Measurements from ENCODE around the gene EHD4.

EHD4 gene

DNA sequence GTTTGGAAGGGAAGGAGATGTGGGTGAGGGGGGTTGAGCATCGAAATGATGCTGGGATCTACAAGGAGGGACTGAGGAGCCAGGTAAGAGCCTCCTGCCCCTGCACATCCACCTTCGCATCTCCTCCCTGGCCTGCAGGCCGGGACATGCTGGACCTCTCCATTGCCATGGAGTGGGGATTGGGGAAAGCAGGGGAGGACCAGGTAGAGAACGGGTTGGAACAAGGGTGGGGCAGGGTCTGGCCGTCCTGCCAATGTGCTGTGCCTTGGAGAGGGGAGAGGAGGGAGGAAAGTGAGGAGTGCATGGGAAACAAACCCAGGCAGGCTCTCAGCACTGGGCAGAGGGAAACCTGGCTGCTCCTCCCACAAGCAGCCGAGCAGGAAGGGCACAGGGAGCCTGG is 123.2 kb downstream of the EHD4 start:
- H3K4me2 ChIP-seq (ENCODE audit: low read length) = no peak overlapping the region
- H3K4me1 ChIP-seq (ENCODE audit: insufficient read depth, low read length, severe bottlenecking) = no peaks in the 10 kb centered on the region
- no peak overlapping the region for H3K9ac ChIP-seq (ENCODE audit: low read length)
- no peaks in the 10 kb centered on the region for H4K20me1 ChIP-seq (ENCODE audit: insufficient read depth, low read length)
- H3K9me2 ChIP-seq (ENCODE audit: low read depth, low read length) = no peaks in the 10 kb centered on the region
- no peak for TF ChIP-seq EZH2 (IDR thresholded peaks at IDR 0.05; ENCODE audit: borderline replicate concordance, low read length)
- TF ChIP-seq, protein P1, sequence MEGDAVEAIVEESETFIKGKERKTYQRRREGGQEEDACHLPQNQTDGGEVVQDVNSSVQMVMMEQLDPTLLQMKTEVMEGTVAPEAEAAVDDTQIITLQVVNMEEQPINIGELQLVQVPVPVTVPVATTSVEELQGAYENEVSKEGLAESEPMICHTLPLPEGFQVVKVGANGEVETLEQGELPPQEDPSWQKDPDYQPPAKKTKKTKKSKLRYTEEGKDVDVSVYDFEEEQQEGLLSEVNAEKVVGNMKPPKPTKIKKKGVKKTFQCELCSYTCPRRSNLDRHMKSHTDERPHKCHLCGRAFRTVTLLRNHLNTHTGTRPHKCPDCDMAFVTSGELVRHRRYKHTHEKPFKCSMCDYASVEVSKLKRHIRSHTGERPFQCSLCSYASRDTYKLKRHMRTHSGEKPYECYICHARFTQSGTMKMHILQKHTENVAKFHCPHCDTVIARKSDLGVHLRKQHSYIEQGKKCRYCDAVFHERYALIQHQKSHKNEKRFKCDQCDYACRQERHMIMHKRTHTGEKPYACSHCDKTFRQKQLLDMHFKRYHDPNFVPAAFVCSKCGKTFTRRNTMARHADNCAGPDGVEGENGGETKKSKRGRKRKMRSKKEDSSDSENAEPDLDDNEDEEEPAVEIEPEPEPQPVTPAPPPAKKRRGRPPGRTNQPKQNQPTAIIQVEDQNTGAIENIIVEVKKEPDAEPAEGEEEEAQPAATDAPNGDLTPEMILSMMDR (IDR thresholded peaks at IDR 0.05; ENCODE audit: low read length) = no peak
- H2AFZ ChIP-seq (ENCODE audit: low read length) = no peak overlapping the region
- H3K27me3 ChIP-seq (ENCODE audit: insufficient read depth, low read length) = 0 out of 2 replicates have a peak, but pooled peaks cover 6% of the 10 kb centered on the region
- no peak overlapping the region for H3K4me3 ChIP-seq (ENCODE audit: low read depth, low read length, poor library complexity, severe bottlenecking)
- no peaks in the 10 kb centered on the region for H3K79me2 ChIP-seq (ENCODE audit: insufficient read depth, low read length)
- no peak overlapping the region for H3K27ac ChIP-seq (ENCODE audit: low read depth, low read length, poor library complexity, severe bottlenecking)
- H3K36me3 ChIP-seq (ENCODE audit: insufficient read depth, low read length) = peaks cover 7% of the 10 kb centered on the region
- H3K9me3 ChIP-seq (ENCODE audit: low read length) = no peaks in the 10 kb centered on the region
- no peaks in the 10 kb centered on the region for H3F3A ChIP-seq (ENCODE audit: insufficient read depth, low read length)

DNA sequence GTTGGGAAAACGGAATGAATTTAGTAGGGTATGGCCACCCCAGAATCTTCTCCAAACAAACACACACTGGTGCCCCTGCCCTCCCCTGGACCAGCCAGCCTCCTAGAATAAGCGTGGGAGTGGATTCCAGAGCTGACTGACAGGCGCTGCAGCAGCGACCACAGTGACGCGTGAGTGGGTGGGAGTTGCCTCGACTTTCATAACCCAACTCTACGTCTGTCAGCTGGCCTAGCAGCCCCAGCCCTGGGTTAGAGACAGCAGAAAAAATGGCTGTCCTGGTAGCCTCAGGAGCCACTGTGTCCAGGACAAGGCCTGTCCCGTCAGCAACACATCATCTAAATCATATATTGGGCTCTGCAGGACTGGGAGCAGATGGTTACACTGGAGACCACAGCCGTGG is 123.7 kb downstream of the EHD4 start:
- H3K9ac ChIP-seq (ENCODE audit: low read length) = no peak overlapping the region
- H4K20me1 ChIP-seq (ENCODE audit: insufficient read depth, low read length) = no peaks in the 10 kb centered on the region
- no peak overlapping the region for H3K27ac ChIP-seq (ENCODE audit: low read depth, low read length, poor library complexity, severe bottlenecking)
- no peak overlapping the region for H2AFZ ChIP-seq (ENCODE audit: low read length)
- no peak overlapping the region for H3K4me2 ChIP-seq (ENCODE audit: low read length)
- TF ChIP-seq, protein P1 (IDR thresholded peaks at IDR 0.05; ENCODE audit: low read length) = no peak
- TF ChIP-seq EZH2 (IDR thresholded peaks at IDR 0.05; ENCODE audit: borderline replicate concordance, low read length) = no peak
- H3K4me3 ChIP-seq (ENCODE audit: low read depth, low read length, poor library complexity, severe bottlenecking) = no peak overlapping the region
- no peaks in the 10 kb centered on the region for H3K79me2 ChIP-seq (ENCODE audit: insufficient read depth, low read length)
- no peaks in the 10 kb centered on the region for H3K4me1 ChIP-seq (ENCODE audit: insufficient read depth, low read length, severe bottlenecking)
- 0 out of 2 replicates have a peak, but pooled peaks cover 6% of the 10 kb centered on the region for H3K27me3 ChIP-seq (ENCODE audit: insufficient read depth, low read length)
- H3F3A ChIP-seq (ENCODE audit: insufficient read depth, low read length) = no peaks in the 10 kb centered on the region
- no peaks in the 10 kb centered on the region for H3K9me3 ChIP-seq (ENCODE audit: low read length)
- H3K9me2 ChIP-seq (ENCODE audit: low read depth, low read length) = no peaks in the 10 kb centered on the region
- peaks cover 7% of the 10 kb centered on the region for H3K36me3 ChIP-seq (ENCODE audit: insufficient read depth, low read length)

DNA sequence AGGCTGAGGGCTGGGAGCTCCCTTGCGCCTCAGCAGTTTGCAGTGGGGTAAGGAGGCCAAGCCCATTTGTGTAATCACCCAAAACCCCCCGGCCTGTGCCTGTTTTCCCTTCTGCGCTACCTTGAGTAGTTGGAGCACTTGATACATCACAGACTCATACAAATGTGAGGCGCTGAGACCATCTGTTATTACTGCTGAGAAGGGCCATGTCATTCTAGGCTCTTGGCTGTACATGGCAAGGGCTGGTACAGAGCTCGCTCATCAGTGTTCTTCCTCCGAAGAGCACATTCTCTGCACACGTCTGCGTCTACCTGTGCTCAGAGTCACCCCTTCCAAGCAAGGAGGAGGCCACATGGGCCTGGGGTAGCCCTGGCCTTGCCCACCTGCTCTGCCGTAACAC is 124.4 kb downstream of the EHD4 start:
- Histone ChIP-seq H3K9ac (ENCODE audit: low read length) (no peak overlapping the region), H3F3A (ENCODE audit: insufficient read depth, low read length) (no peaks in the 10 kb centered on the region), H3K27me3 (ENCODE audit: insufficient read depth, low read length) (no peaks in the 10 kb centered on the region), H3K36me3 (ENCODE audit: insufficient read depth, low read length) (peaks cover 7% of the 10 kb centered on the region), H2AFZ (ENCODE audit: low read length) (no peak overlapping the region), H3K9me2 (ENCODE audit: low read depth, low read length) (no peaks in the 10 kb centered on the region), H3K27ac (ENCODE audit: low read depth, low read length, poor library complexity, severe bottlenecking) (no peak overlapping the region), H3K4me2 (ENCODE audit: low read length) (no peak overlapping the region), H3K79me2 (ENCODE audit: insufficient read depth, low read length) (no peaks in the 10 kb centered on the region), H3K4me3 (ENCODE audit: low read depth, low read length, poor library complexity, severe bottlenecking) (no peak overlapping the region), H3K4me1 (ENCODE audit: insufficient read depth, low read length, severe bottlenecking) (no peaks in the 10 kb centered on the region), H4K20me1 (ENCODE audit: insufficient read depth, low read length) (no peaks in the 10 kb centered on the region), H3K9me3 (ENCODE audit: low read length) (no peaks in the 10 kb centered on the region)
- TF ChIP-seq, protein P1 (IDR thresholded peaks at IDR 0.05; ENCODE audit: low read length) = no peak
- TF ChIP-seq EZH2 (IDR thresholded peaks at IDR 0.05; ENCODE audit: borderline replicate concordance, low read length) = no peak
